GM18861 (cell line): ENCODE measurements around the gene RIPOR2.
"Not testable (repeated sequence)": the region's sequence is repeated elsewhere in the genome, so short reads cannot be mapped to it uniquely, and the experiment has no call there.

ENCODE experiments used
- ATAC-seq: cut with Tn5 transposase; IDR thresholded peaks from one replicate; pipeline ENCODE4 v1.9.1; 2021; ENCODE audit not compliant: unreplicated experiment

RIPOR2 gene

GRCh38 chr6:24879351-24879750 lies 56.4 kb downstream of the RIPOR2 start:
- no peak for ATAC-seq

GRCh38 chr6:24877747-24878146 lies 58.0 kb downstream of the RIPOR2 start:
- not testable (repeated sequence) for ATAC-seq

- ATAC-seq, result no peak
Observed at GRCh38 chr6:24876499-24877465, 59.0 kb downstream of the RIPOR2 start.

GRCh38 chr6:24875534-24875901 lies 60.2 kb downstream of the RIPOR2 start:
- ATAC-seq, result no peak

- no peak for ATAC-seq
Observed at GRCh38 chr6:24874776-24875533, 60.8 kb downstream of the RIPOR2 start.

- no peak for ATAC-seq
Observed at GRCh38 chr6:24874128-24874527, 61.6 kb downstream of the RIPOR2 start.

- no peak for ATAC-seq
Observed at GRCh38 chr6:24872779-24873178, 63.0 kb downstream of the RIPOR2 start.

- no peak for ATAC-seq
Observed at GRCh38 chr6:24868765-24869164, 67.0 kb downstream of the RIPOR2 start.

- ATAC-seq, result no peak
Observed at GRCh38 chr6:24867104-24867703, 68.6 kb downstream of the RIPOR2 start.

GRCh38 chr6:24865161-24865560 lies 70.6 kb downstream of the RIPOR2 start:
- no peak for ATAC-seq

GRCh38 chr6:24864343-24864742 lies 71.4 kb downstream of the RIPOR2 start:
- ATAC-seq, result no peak

GRCh38 chr6:24861934-24862333 lies 73.8 kb downstream of the RIPOR2 start:
- peak; percentile 91 for ATAC-seq

- ATAC-seq, result no peak
Observed at GRCh38 chr6:24859608-24860200, 76.1 kb downstream of the RIPOR2 start.

- ATAC-seq, result no peak
Observed at GRCh38 chr6:24859132-24859531, 76.6 kb downstream of the RIPOR2 start.

- peak; percentile 38 for ATAC-seq
Observed at GRCh38 chr6:24858177-24858653, 77.5 kb downstream of the RIPOR2 start.

- no peak for ATAC-seq
Observed at GRCh38 chr6:24856901-24857670, 78.7 kb downstream of the RIPOR2 start.

- ATAC-seq, result no peak
Observed at GRCh38 chr6:24856246-24856599, 79.5 kb downstream of the RIPOR2 start.

- ATAC-seq, result no peak
Observed at GRCh38 chr6:24855395-24856245, 80.1 kb downstream of the RIPOR2 start.

GRCh38 chr6:24854077-24854666 lies 81.6 kb downstream of the RIPOR2 start:
- no peak for ATAC-seq
